Left lung (tissue), 10 donors: ENCODE measurements around the gene PBRM1. TPM values are rescaled to one million over a fixed set of nuclear protein-coding genes. Genes with fewer than 3 reads are reported as not detected.

ENCODE experiments used
- ATAC-seq: fragments of 200-7000 bp; cut with Tn5 transposase; one replicate; pipeline ENCODE4 v1.9.1; 2020; ENCODE audit warnings: moderate library complexity
- DNase-seq, 4 donors: peaks; one replicate each; pipeline ENCODE4 v3.0.0-alpha.2; 2013 to 2020
- H3K27ac ChIP-seq, 2 donors: fragments of 200-600 bp; sonication (generic) in 1 of 2; one replicate each; pipeline versions ENCODE4 v1.5.0 to v1.8.0; 2020 to 2021
- H3K27me3 ChIP-seq, 2 donors: fragments of 200-600 bp; sonication (generic) in 1 of 2; one replicate each; pipeline versions ENCODE4 v1.5.0 to v1.8.0; 2020 to 2021
- H3K36me3 ChIP-seq, 2 donors: fragments of 200-600 bp; sonication (generic) in 1 of 2; one replicate each; pipeline versions ENCODE4 v1.5.0 to v1.8.0; 2020 to 2021
- H3K4me1 ChIP-seq, 2 donors: fragments of 200-600 bp; one replicate each; pipeline ENCODE4 v1.8.0; 2021
- H3K4me3 ChIP-seq, 2 donors: fragments of 200-600 bp; sonication (generic) in 1 of 2; one replicate each; pipeline versions ENCODE4 v1.5.0 to v1.8.0; 2020 to 2021; ENCODE audit warnings: mild to moderate bottlenecking in 1 of 2
- H3K9me3 ChIP-seq, 2 donors: fragments of 200-600 bp; sonication (generic) in 1 of 2; one replicate each; pipeline versions ENCODE4 v1.5.0 to v1.8.0; 2020 to 2021
- intact Hi-C, 2 donors: fragments of 100-400 bp; cut with DNase I; formaldehyde crosslinking; loops; one replicate each; pipeline versions ENCODE4 v1.11.2 to v1.14.2; 2022
- polyA plus RNA-seq, 6 donors: library from polyadenylated mRNA; unstranded; fragments of 120-200 nt; gene quantifications; one replicate each; pipeline ENCODE4 v1.2.1, GENCODE V29; 2013; ENCODE audit not compliant: insufficient read length in 6 of 6
- total RNA-seq, 2 donors: library from RNA; stranded (reverse); fragmentation: NEBNext Ultra II Directional; extraction: Animal tissue kit (Norgen Biotek cat#: 25700); gene quantifications; one replicate each; pipeline ENCODE4 v1.2.1, GENCODE V29; 2021
- TF ChIP-seq, protein P1 (sequence below), 2 donors: fragments of 200-600 bp; sonication (generic) in 1 of 2; IDR thresholded peaks; one replicate each; pipeline versions ENCODE4 v1.5.0 to v1.8.0; 2021; ENCODE audit warnings: antibody characterized with exemption in 2 of 2
- donor health status: DM: no; HTN: yes; CAD: no.
- donor health status: DM: no; HTN: no; CAD: no.

The PBRM1 gene
- total and polyA plus RNA-seq, 8 donors, result 62.2 to 79.8 (median 65.8) TPM

DNA sequence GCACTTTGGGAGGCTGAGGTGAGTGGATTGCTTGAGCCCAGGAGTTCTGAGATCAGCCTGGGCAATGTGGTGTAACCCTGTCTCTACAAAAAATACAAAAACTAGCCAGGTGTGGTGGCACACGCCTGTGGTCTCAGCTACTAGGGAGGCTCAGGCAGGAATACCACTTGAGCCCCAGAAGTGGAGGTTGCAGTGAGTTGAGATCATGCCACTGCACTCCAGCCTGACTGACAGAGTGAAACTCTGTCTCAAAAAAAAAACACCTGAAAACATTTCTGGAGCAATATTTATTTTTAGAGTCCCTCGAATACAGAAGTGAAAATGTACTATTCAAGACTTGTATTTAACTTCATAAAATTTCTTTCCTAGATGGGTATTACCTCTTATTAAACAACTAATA lies 24.8 kb upstream of the PBRM1 start:
- TF ChIP-seq, protein P1, sequence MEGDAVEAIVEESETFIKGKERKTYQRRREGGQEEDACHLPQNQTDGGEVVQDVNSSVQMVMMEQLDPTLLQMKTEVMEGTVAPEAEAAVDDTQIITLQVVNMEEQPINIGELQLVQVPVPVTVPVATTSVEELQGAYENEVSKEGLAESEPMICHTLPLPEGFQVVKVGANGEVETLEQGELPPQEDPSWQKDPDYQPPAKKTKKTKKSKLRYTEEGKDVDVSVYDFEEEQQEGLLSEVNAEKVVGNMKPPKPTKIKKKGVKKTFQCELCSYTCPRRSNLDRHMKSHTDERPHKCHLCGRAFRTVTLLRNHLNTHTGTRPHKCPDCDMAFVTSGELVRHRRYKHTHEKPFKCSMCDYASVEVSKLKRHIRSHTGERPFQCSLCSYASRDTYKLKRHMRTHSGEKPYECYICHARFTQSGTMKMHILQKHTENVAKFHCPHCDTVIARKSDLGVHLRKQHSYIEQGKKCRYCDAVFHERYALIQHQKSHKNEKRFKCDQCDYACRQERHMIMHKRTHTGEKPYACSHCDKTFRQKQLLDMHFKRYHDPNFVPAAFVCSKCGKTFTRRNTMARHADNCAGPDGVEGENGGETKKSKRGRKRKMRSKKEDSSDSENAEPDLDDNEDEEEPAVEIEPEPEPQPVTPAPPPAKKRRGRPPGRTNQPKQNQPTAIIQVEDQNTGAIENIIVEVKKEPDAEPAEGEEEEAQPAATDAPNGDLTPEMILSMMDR (IDR thresholded peaks at IDR 0.05), result no peak
- ATAC-seq (no peak), DNase-seq (no peak)
- peaks cover 11 to 17% of the 10 kb centered on the region in 2 donors for H3K4me1 ChIP-seq
- H3K36me3 ChIP-seq, result peaks cover 0 to 31% of the 10 kb centered on the region in 2 donors
- H3K27ac ChIP-seq, result no peak overlapping the region
- intact Hi-C loops, result no loop called here
- H3K4me3 ChIP-seq, result no peak overlapping the region
- no peaks in the 10 kb centered on the region for H3K9me3 ChIP-seq
- no peaks in the 10 kb centered on the region for H3K27me3 ChIP-seq

DNA sequence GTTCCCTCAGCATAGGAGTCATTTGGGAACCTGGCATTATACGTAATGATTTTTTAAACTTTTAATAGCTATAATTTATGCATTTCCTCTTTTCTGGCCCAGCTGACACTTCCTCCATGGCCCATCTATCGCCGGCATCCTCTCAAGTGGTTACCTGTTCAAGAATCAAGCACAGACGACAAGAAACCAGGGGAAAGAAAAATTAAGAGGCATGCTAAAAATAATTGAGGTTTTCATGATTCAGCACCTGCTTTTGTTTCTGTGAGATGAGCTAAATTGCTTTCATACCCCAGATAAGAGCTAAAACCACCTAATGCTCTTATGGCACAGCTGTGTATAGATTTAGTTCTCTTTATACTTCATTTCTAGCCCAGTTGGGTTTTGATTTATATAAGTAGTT lies 21.9 kb upstream of the PBRM1 start:
- TF ChIP-seq, protein P1 (IDR thresholded peaks at IDR 0.05), result no peak
- Histone ChIP-seq H3K27me3 (no peaks in the 10 kb centered on the region), H3K27ac (no peak overlapping the region), H3K4me1 (peaks cover 23 to 39% of the 10 kb centered on the region in 2 donors), H3K36me3 (peaks cover 0 to 31% of the 10 kb centered on the region in 2 donors), H3K4me3 (peak overlapping the region in 1 of 2 donors; percentile 94), H3K9me3 (no peaks in the 10 kb centered on the region)
- no peak for DNase-seq
- intact Hi-C loops, result no loop called here
- no peak for ATAC-seq

DNA sequence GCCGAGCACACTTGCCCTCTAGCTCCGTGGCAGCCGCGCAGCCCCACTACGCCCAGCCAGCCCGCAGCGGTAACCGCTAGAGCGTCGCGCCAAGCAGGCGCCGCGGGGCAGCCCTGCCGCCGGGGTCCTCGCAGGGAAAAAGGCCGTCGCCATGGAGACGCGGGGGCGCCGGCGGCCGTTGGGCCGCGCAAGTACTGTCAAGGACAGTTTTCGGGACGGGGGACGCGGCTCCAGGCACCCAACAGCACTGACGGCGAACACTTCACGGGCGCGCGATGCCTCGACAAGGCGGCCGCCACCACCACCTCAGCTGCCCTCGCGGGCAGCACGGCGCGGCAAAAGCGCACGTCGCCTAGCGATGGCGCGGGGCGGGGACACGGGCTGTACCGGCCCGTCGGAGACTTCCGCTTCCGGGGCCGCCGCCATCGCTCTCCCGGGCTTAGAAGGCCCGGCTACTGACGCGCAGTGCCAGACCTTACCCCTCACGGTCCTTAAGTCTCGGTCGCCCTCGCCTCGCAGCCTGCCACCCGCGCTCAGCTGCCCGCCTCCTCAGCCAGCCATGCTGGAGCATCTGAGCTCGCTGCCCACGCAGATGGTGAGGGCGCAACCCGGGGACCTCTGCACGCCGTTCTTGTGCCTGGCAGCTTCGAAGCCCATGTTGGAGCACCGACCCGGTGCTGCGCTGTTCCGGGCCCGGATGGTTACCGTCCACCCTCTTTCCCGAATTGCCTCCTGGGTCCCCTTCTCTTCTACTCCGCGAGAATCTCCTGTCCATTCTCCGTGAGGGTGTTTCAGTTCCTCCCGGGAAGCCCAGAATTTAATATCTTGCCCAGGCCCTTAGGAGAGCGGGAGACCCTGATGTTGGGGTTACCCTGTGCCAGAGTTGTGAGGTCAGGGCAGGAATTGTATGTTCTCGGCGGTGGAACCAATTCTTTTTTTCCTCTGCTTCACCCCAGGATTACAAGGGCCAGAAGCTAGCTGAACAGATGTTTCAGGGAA lies 20.3 kb upstream of the PBRM1 start, which contains the start of the genes GLT8D1 and SPCS1:
Gene GLT8D1, minus strand, starts transcription at position 104 of the 999 bp plus-strand sequence. CDS start 5,331 bp downstream, outside the sequence.
Gene SPCS1, plus strand, starts transcription at position 419 of the 999 bp plus-strand sequence. Its CDS starts 141 bp downstream, at position 560.
- Histone ChIP-seq H3K4me1 (peaks cover 23 to 39% of the 10 kb centered on the region in 2 donors), H3K27me3 (no peaks in the 10 kb centered on the region), H3K9me3 (no peaks in the 10 kb centered on the region), H3K27ac (peak within 1 kb of the TSS; percentile 87 to 91), H3K36me3 (peaks cover 0 to 23% of the 10 kb centered on the region in 2 donors), H3K4me3 (peak within 1 kb of the TSS; percentile 94 to 99)
- ATAC-seq, result peak; percentile 95
- DNase-seq, result peak; percentile 87 to 97 (median 93)
- intact Hi-C loops, result no loop called here
- TF ChIP-seq, protein P1 (IDR thresholded peaks at IDR 0.05), result no peak

DNA sequence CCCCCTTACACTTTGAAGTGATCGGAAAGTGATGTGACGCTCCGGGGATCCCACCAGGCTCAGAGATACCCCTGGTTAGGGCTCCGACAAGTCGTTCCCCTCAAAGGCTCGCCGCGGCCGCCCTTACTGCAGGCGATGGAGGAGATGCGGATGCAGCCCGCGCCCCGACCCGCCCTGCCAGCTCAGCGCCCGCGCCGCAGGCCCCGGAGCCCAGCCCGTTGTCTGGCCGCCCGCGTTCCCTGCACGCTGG lies 19.6 kb upstream of the PBRM1 start:
- TF ChIP-seq, protein P1 (IDR thresholded peaks at IDR 0.05), result no peak
- peaks cover 23 to 39% of the 10 kb centered on the region in 2 donors for H3K4me1 ChIP-seq
- no peak for DNase-seq
- peaks cover 0 to 23% of the 10 kb centered on the region in 2 donors for H3K36me3 ChIP-seq
- ATAC-seq, result no peak
- intact Hi-C loops, result no loop called here
- no peaks in the 10 kb centered on the region for H3K27me3 ChIP-seq
- H3K9me3 ChIP-seq, result no peaks in the 10 kb centered on the region
- H3K27ac ChIP-seq, result peak overlapping the region; percentile 87 to 91
- H3K4me3 ChIP-seq, result peak overlapping the region; percentile 94 to 99
